CD4-positive, alpha-beta T cell (primary cell): ENCODE data around the gene ARHGAP10. TPM values are rescaled to one million over a fixed set of nuclear protein-coding genes. Genes with fewer than 3 reads are reported as not detected.

Source experiments
- ATAC-seq: fragments of 200-7000 bp; cut with Tn5 transposase; one replicate; pipeline ENCODE4 v1.10.0; 2022; ENCODE audit warnings: mild to moderate bottlenecking; ENCODE audit not compliant: poor library complexity
- CTCF ChIA-PET: fragments of 350-600 bp; sonication (Branson Sonifier 250); formaldehyde crosslinking; loops from one replicate; lab custom pipeline; 2021; ENCODE audit warnings: antibody characterized with exemption, inconsistent platforms; lab: Charles Lee
- POLR2A ChIA-PET: fragments of 350-600 bp; sonication (Branson Sonifier 250); formaldehyde crosslinking; loops from one replicate; lab custom pipeline; 2021; ENCODE audit warnings: antibody characterized with exemption, inconsistent platforms; lab: Charles Lee
- DNase-seq, 14 experiments: peaks; one replicate each; pipeline ENCODE4 v3.0.0-alpha.2; 2013 to 2020; ENCODE audit warnings: mixed read lengths in 2 of 14
- H3K27ac ChIP-seq, 2 donors: one replicate each; pipeline versions ENCODE4 v1.5.1 to v1.7.0; 2013; ENCODE audit warnings: low read length in 2 of 2, low read depth in 1 of 2, mild to moderate bottlenecking in 1 of 2
- H3K27me3 ChIP-seq, 2 experiments: 1 replicate in 1 of 2; 2 replicates in 1 of 2; pipeline versions ENCODE4 v1.6.1 to v1.7.0; 2013; ENCODE audit warnings: low read length in 2 of 2, control low read depth in 1 of 2, mild to moderate bottlenecking in 1 of 2, moderate library complexity in 1 of 2; ENCODE audit not compliant: insufficient read depth in 2 of 2, control insufficient read depth in 1 of 2
- H3K36me3 ChIP-seq: one replicate; pipeline ENCODE4 v1.6.1; 2013; ENCODE audit warnings: low read length, control low read depth; ENCODE audit not compliant: insufficient read depth
- H3K4me1 ChIP-seq: one replicate; pipeline ENCODE4 v1.6.1; 2013; ENCODE audit warnings: low read length, control low read depth; ENCODE audit not compliant: insufficient read depth
- H3K4me3 ChIP-seq: one replicate; pipeline ENCODE4 v1.5.1; 2013; ENCODE audit warnings: mild to moderate bottlenecking, low read length, moderate library complexity
- H3K9me3 ChIP-seq, 2 experiments: 1 replicate in 1 of 2; 2 replicates in 1 of 2; pipeline versions ENCODE4 v1.6.1 to v1.7.0; 2013; ENCODE audit warnings: low read length in 2 of 2, mild to moderate bottlenecking in 2 of 2, control low read depth in 1 of 2, moderate library complexity in 1 of 2; ENCODE audit not compliant: control insufficient read depth in 1 of 2, insufficient read depth in 1 of 2
- H3K27ac Mint-ChIP-seq: one replicate; pipeline ENCODE4 v1.8.0; 2020; ENCODE audit warnings: mixed read lengths
- H3K27me3 Mint-ChIP-seq: one replicate; pipeline ENCODE4 v1.8.0; 2021; ENCODE audit warnings: mixed read lengths
- H3K36me3 Mint-ChIP-seq: one replicate; pipeline ENCODE4 v1.8.0; 2021; ENCODE audit warnings: low read depth, mixed read lengths
- H3K4me1 Mint-ChIP-seq: one replicate; pipeline ENCODE4 v1.8.0; 2021; ENCODE audit warnings: low read depth, mixed read lengths
- H3K4me3 Mint-ChIP-seq: one replicate; pipeline ENCODE4 v1.8.0; 2020; ENCODE audit warnings: mild to moderate bottlenecking, mixed read lengths
- H3K9me3 Mint-ChIP-seq: one replicate; pipeline ENCODE4 v1.8.0; 2020; ENCODE audit warnings: mixed read lengths
- intact Hi-C, 2 experiments: fragments of 100-400 bp; cut with DNase I in 1 of 2; cut with micrococcal nuclease in 1 of 2; formaldehyde crosslinking; loops; one replicate each; pipeline versions ENCODE4 v1.15.1 to v1.9.0; 2023 to 2025; cut with DNase I, micrococcal nuclease
- total RNA-seq, 174 experiments: library from RNA in 2 of 174; stranded (reverse) in 2 of 174; gene quantifications; one replicate each; pipeline ENCODE4 v1.2.3 and lab custom pipeline; 2021 to 2026
- TF ChIP-seq, protein P1 (sequence below): fragments of 200-600 bp; IDR thresholded peaks from one replicate; pipeline ENCODE4 v1.8.0; 2022; ENCODE audit warnings: antibody characterized with exemption, mild to moderate bottlenecking

Gene ARHGAP10
- total RNA-seq, 2 experiments from 2014 or later, result 5.6 to 5.7 TPM

DNA sequence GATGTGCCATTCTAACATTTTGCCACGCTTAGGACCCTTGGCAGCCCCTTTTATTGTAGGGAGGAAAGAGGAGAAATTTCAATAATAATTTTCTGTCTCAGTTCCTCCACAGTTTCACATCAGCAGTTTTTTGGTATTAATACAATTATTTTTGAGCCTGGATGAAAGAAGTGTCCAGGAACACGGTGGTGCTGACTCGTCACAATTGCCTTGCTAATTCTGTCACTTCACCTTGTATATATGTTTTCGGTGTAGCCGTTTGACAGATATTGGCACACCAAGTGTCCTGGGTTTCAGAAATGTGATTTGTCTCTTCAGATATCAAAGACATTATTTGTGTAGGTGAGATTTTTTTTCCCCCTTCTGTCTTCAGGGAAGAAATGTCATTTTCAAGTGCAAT is 142.2 kb downstream of the ARHGAP10 start:
- Mint-ChIP-seq H3K4me1 (no peaks in the 10 kb centered on the region), H3K4me3 (no peak overlapping the region), H3K9me3 (no peaks in the 10 kb centered on the region), H3K27ac (no peak overlapping the region), H3K27me3 (no peaks in the 10 kb centered on the region), H3K36me3 (peaks cover 11% of the 10 kb centered on the region)
- H3K9me3 ChIP-seq, result no peaks in the 10 kb centered on the region
- H3K27me3 ChIP-seq, result no peaks in the 10 kb centered on the region
- DNase-seq (no peak), ATAC-seq (no peak)
- ChIA-PET CTCF (interaction anchor here (0.6 kb wide), 1 partner anchor 907 kb away, joined by 3 read pairs; no protein-coding TSS in a partner anchor), POLR2A (no interaction called here)
- no peak overlapping the region for H3K4me3 ChIP-seq
- peaks cover 4% of the 10 kb centered on the region for H3K36me3 ChIP-seq
- H3K27ac ChIP-seq, result no peak overlapping the region
- TF ChIP-seq, protein P1, sequence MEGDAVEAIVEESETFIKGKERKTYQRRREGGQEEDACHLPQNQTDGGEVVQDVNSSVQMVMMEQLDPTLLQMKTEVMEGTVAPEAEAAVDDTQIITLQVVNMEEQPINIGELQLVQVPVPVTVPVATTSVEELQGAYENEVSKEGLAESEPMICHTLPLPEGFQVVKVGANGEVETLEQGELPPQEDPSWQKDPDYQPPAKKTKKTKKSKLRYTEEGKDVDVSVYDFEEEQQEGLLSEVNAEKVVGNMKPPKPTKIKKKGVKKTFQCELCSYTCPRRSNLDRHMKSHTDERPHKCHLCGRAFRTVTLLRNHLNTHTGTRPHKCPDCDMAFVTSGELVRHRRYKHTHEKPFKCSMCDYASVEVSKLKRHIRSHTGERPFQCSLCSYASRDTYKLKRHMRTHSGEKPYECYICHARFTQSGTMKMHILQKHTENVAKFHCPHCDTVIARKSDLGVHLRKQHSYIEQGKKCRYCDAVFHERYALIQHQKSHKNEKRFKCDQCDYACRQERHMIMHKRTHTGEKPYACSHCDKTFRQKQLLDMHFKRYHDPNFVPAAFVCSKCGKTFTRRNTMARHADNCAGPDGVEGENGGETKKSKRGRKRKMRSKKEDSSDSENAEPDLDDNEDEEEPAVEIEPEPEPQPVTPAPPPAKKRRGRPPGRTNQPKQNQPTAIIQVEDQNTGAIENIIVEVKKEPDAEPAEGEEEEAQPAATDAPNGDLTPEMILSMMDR, result no peak
- intact Hi-C loops, result no loop called here
- H3K4me1 ChIP-seq, result no peaks in the 10 kb centered on the region

DNA sequence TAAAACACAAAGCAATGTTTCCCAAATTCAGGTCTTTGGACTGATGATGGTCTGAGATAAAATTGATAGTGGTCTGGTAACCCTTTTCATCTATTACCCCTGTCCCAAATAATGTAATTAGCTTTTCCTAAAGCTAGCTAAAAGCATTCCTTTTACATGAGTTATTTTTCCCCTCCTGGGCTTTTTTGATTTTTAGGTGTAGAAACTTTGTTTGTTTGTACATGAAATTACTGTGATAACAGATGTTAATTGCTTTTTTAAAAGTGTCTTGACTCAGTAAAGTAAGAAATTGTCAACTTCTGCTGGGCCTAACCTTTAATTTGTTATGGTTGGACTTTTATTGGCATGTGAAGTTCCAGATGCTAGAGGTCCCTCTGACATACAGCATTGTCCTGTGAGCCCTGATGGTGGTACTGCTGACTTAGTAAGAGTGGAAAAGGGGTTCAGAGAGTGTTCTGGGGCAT is 145.5 kb downstream of the ARHGAP10 start:
- H3K27ac ChIP-seq, result no peak overlapping the region
- no peaks in the 10 kb centered on the region for H3K9me3 ChIP-seq
- ChIA-PET CTCF (interaction anchor here (3.2 kb wide), 1 partner anchor 10 kb away, joined by 14 read pairs; no protein-coding TSS in a partner anchor), POLR2A (interaction anchor here (0.5 kb wide), 1 partner anchor 53 kb away, joined by 3 read pairs; no protein-coding TSS in a partner anchor)
- H3K27ac Mint-ChIP-seq, result no peak overlapping the region
- no peaks in the 10 kb centered on the region for H3K27me3 ChIP-seq
- H3K4me1 Mint-ChIP-seq, result no peaks in the 10 kb centered on the region
- H3K36me3 Mint-ChIP-seq, result peaks cover 17% of the 10 kb centered on the region
- no peaks in the 10 kb centered on the region for H3K4me1 ChIP-seq
- H3K4me3 ChIP-seq, result no peak overlapping the region
- no peaks in the 10 kb centered on the region for H3K9me3 Mint-ChIP-seq
- no peaks in the 10 kb centered on the region for H3K27me3 Mint-ChIP-seq
- ATAC-seq, result no peak
- intact Hi-C loops, result no loop called here
- DNase-seq, result no peak
- H3K4me3 Mint-ChIP-seq, result no peak overlapping the region
- TF ChIP-seq, protein P1, result no peak
- peaks cover 4% of the 10 kb centered on the region for H3K36me3 ChIP-seq

DNA sequence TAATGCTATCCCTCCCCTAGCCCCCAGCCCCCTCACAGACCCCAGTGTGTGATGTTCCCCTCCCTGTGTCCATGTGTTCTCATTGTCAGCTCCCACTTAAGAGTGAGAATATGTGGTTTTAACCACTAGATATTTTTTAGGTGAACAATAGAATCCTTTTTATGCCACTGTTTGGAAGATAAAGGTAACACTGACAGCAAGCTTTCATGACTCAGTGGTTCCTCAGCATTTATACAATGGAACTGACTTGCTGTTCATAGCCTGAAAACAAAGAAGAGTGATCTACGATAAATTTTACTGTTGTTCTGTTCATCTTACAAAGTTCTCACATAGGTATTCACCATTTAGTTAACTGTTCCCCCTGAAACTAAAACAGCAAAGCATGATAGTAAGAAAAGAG is 147.8 kb downstream of the ARHGAP10 start:
- Histone ChIP-seq H3K27ac (no peak overlapping the region), H3K36me3 (peaks cover 4% of the 10 kb centered on the region), H3K4me3 (no peak overlapping the region), H3K27me3 (no peaks in the 10 kb centered on the region), H3K4me1 (no peaks in the 10 kb centered on the region), H3K9me3 (no peaks in the 10 kb centered on the region)
- H3K27me3 Mint-ChIP-seq, result no peaks in the 10 kb centered on the region
- DNase-seq (no peak), ATAC-seq (no peak)
- no peak overlapping the region for H3K4me3 Mint-ChIP-seq
- ChIA-PET POLR2A (no interaction called here), CTCF (interaction anchor here (3.2 kb wide), 1 partner anchor 13 kb away, joined by 14 read pairs; no protein-coding TSS in a partner anchor)
- no peaks in the 10 kb centered on the region for H3K4me1 Mint-ChIP-seq
- peaks cover 29% of the 10 kb centered on the region for H3K36me3 Mint-ChIP-seq
- peaks cover 3% of the 10 kb centered on the region for H3K9me3 Mint-ChIP-seq
- intact Hi-C loops, result no loop called here
- H3K27ac Mint-ChIP-seq, result no peak overlapping the region
- TF ChIP-seq, protein P1, result no peak
